OCI-LY3 (cell line): ENCODE data around the gene OMA1.

Experiments
- CTCF ChIP-seq: fragments of 200-600, 300-600 bp; sonication (generic); IDR thresholded peaks from 2 replicates; pipeline ENCODE4 v1.5.1; 2014; ENCODE audit warnings: antibody characterized with exemption, low read length, low read depth
- EZH2phosphoT487 ChIP-seq: fragments of 200-600 bp; shearing (Covaris generic); IDR thresholded peaks from 2 replicates; pipeline ENCODE4 v1.6.1; 2018; ENCODE audit warnings: antibody characterized with exemption, mixed run types, low read depth

GRCh38 chr1:58546520-58547308 is at the start of gene OMA1:
- TF ChIP-seq CTCF (peak; percentile 70), EZH2phosphoT487 (no peak)
